ENCODE results near the gene TMEM51. TPM values are rescaled to one million over a fixed set of nuclear protein-coding genes. Genes with fewer than 3 reads are reported as not detected.

The TMEM51 gene
- total and polyA plus RNA-seq, 2 of the 13 experiments (the other 11 are each of a cell fraction or from before 2014, with no cell fraction given) = 12.2 to 22.3 TPM

GRCh38 chr1:15189692-15190370, 36.3 kb downstream of the TMEM51 start (continued):
- TF ChIP-seq MTA1 (CRISPR knock-in tag; IDR thresholded peaks at IDR 0.05; ENCODE audit: borderline replicate concordance) (peak; percentile 94), HNF4A (CRISPR knock-in tag; IDR thresholded peaks at IDR 0.05) (peak; percentile 94), ZNF10 (CRISPR knock-in tag; IDR thresholded peaks at IDR 0.05; ENCODE audit: borderline replicate concordance, low read depth) (no peak), HMG20B (CRISPR knock-in tag; conservative IDR thresholded peaks at IDR 0.05) (peak; percentile 70; the same call in 1 of the 2 replicates), SOX5 (CRISPR knock-in tag; IDR thresholded peaks at IDR 0.05; ENCODE audit: borderline replicate concordance) (peak; percentile 60; the same call in 1 of the 2 replicates), HNRNPUL1 (IDR thresholded peaks at IDR 0.05; ENCODE audit: low read depth, low read length) (no peak), ZBTB3 (CRISPR knock-in tag; IDR thresholded peaks at IDR 0.05; ENCODE audit: borderline replicate concordance, low read depth) (no peak), SMAD3 (CRISPR knock-in tag; IDR thresholded peaks at IDR 0.05) (peak; percentile 67; the same call in 1 of the 2 replicates), PPARG (CRISPR knock-in tag; conservative IDR thresholded peaks at IDR 0.05) (peak; percentile 59; the same call in 1 of the 2 replicates), ZNF574 (CRISPR knock-in tag; IDR thresholded peaks at IDR 0.05) (peak; percentile 58; the same call in 1 of the 2 replicates), NR2C2 (CRISPR knock-in tag; IDR thresholded peaks at IDR 0.05; ENCODE audit: borderline replicate concordance) (peak; percentile 84), FOXA3 (CRISPR knock-in tag; IDR thresholded peaks at IDR 0.05) (peak; percentile 53; the same call in 1 of the 2 replicates), ZNF383 (CRISPR knock-in tag; IDR thresholded peaks at IDR 0.05; ENCODE audit: borderline replicate concordance) (no peak), PHF5A (CRISPR knock-in tag; IDR thresholded peaks at IDR 0.05; ENCODE audit: low read depth, unreplicated experiment) (no peak), SOX6 (IDR thresholded peaks at IDR 0.05) (no peak), SOX6 (CRISPR knock-in tag; IDR thresholded peaks at IDR 0.05) (peak; percentile 87), ZZZ3 (CRISPR knock-in tag; IDR thresholded peaks at IDR 0.05; ENCODE audit: borderline replicate concordance) (no peak)
- TF ChIP-seq, protein P1, sequence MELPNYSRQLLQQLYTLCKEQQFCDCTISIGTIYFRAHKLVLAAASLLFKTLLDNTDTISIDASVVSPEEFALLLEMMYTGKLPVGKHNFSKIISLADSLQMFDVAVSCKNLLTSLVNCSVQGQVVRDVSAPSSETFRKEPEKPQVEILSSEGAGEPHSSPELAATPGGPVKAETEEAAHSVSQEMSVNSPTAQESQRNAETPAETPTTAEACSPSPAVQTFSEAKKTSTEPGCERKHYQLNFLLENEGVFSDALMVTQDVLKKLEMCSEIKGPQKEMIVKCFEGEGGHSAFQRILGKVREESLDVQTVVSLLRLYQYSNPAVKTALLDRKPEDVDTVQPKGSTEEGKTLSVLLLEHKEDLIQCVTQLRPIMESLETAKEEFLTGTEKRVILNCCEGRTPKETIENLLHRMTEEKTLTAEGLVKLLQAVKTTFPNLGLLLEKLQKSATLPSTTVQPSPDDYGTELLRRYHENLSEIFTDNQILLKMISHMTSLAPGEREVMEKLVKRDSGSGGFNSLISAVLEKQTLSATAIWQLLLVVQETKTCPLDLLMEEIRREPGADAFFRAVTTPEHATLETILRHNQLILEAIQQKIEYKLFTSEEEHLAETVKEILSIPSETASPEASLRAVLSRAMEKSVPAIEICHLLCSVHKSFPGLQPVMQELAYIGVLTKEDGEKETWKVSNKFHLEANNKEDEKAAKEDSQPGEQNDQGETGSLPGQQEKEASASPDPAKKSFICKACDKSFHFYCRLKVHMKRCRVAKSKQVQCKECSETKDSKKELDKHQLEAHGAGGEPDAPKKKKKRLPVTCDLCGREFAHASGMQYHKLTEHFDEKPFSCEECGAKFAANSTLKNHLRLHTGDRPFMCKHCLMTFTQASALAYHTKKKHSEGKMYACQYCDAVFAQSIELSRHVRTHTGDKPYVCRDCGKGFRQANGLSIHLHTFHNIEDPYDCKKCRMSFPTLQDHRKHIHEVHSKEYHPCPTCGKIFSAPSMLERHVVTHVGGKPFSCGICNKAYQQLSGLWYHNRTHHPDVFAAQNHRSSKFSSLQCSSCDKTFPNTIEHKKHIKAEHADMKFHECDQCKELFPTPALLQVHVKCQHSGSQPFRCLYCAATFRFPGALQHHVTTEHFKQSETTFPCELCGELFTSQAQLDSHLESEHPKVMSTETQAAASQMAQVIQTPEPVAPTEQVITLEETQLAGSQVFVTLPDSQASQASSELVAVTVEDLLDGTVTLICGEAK (IDR thresholded peaks at IDR 0.05) = no peak
- TF ChIP-seq, protein P1 (CRISPR knock-in tag; IDR thresholded peaks at IDR 0.05) = peak; percentile 22; the same call in 1 of the 2 replicates
